DND-41 (cell line): ENCODE data around the gene CNKSR2.

ENCODE experiments used
- CTCF ChIP-seq: IDR thresholded peaks from 2 replicates; pipeline ENCODE4 v1.5.1; 2012; ENCODE audit warnings: borderline replicate concordance, low read length, moderate library complexity, mild to moderate bottlenecking; ENCODE audit not compliant: poor library complexity, severe bottlenecking; ENCODE audit errors: extremely low read depth
- EZH2 ChIP-seq: IDR thresholded peaks from 3 replicates; pipeline ENCODE4 v1.6.1; 2012; ENCODE audit warnings: borderline replicate concordance, low read depth, mild to moderate bottlenecking, moderate library complexity, low read length, inconsistent platforms; ENCODE audit not compliant: severe bottlenecking

- no peak for TF ChIP-seq CTCF
- no peak for TF ChIP-seq EZH2
Measured at GRCh38 chrX:21408307-21408706, 34.1 kb downstream of the CNKSR2 start.
